CD4-positive, alpha-beta T cell (primary cell): Measurements from ENCODE around the gene SDK1. TPM values are rescaled to one million over a fixed set of nuclear protein-coding genes. Genes with fewer than 3 reads are reported as not detected.

ENCODE experiments used
- ATAC-seq: fragments of 200-7000 bp; cut with Tn5 transposase; one replicate; pipeline ENCODE4 v1.10.0; 2022; ENCODE audit warnings: mild to moderate bottlenecking; ENCODE audit not compliant: poor library complexity
- CTCF ChIA-PET: fragments of 350-600 bp; sonication (Branson Sonifier 250); formaldehyde crosslinking; loops from one replicate; lab custom pipeline; 2021; ENCODE audit warnings: antibody characterized with exemption, inconsistent platforms; lab: Charles Lee
- POLR2A ChIA-PET: fragments of 350-600 bp; sonication (Branson Sonifier 250); formaldehyde crosslinking; loops from one replicate; lab custom pipeline; 2021; ENCODE audit warnings: antibody characterized with exemption, inconsistent platforms; lab: Charles Lee
- DNase-seq, 14 experiments: peaks; one replicate each; pipeline ENCODE4 v3.0.0-alpha.2; 2013 to 2020; ENCODE audit warnings: mixed read lengths in 2 of 14
- H3K27ac ChIP-seq, 2 donors: one replicate each; pipeline versions ENCODE4 v1.5.1 to v1.7.0; 2013; ENCODE audit warnings: low read length in 2 of 2, low read depth in 1 of 2, mild to moderate bottlenecking in 1 of 2
- H3K27me3 ChIP-seq, 2 experiments: 1 replicate in 1 of 2; 2 replicates in 1 of 2; pipeline versions ENCODE4 v1.6.1 to v1.7.0; 2013; ENCODE audit warnings: low read length in 2 of 2, control low read depth in 1 of 2, mild to moderate bottlenecking in 1 of 2, moderate library complexity in 1 of 2; ENCODE audit not compliant: insufficient read depth in 2 of 2, control insufficient read depth in 1 of 2
- H3K36me3 ChIP-seq: one replicate; pipeline ENCODE4 v1.6.1; 2013; ENCODE audit warnings: low read length, control low read depth; ENCODE audit not compliant: insufficient read depth
- H3K4me1 ChIP-seq: one replicate; pipeline ENCODE4 v1.6.1; 2013; ENCODE audit warnings: low read length, control low read depth; ENCODE audit not compliant: insufficient read depth
- H3K4me3 ChIP-seq: one replicate; pipeline ENCODE4 v1.5.1; 2013; ENCODE audit warnings: mild to moderate bottlenecking, low read length, moderate library complexity
- H3K9me3 ChIP-seq, 2 experiments: 1 replicate in 1 of 2; 2 replicates in 1 of 2; pipeline versions ENCODE4 v1.6.1 to v1.7.0; 2013; ENCODE audit warnings: low read length in 2 of 2, mild to moderate bottlenecking in 2 of 2, control low read depth in 1 of 2, moderate library complexity in 1 of 2; ENCODE audit not compliant: control insufficient read depth in 1 of 2, insufficient read depth in 1 of 2
- H3K27ac Mint-ChIP-seq: one replicate; pipeline ENCODE4 v1.8.0; 2020; ENCODE audit warnings: mixed read lengths
- H3K27me3 Mint-ChIP-seq: one replicate; pipeline ENCODE4 v1.8.0; 2021; ENCODE audit warnings: mixed read lengths
- H3K36me3 Mint-ChIP-seq: one replicate; pipeline ENCODE4 v1.8.0; 2021; ENCODE audit warnings: low read depth, mixed read lengths
- H3K4me1 Mint-ChIP-seq: one replicate; pipeline ENCODE4 v1.8.0; 2021; ENCODE audit warnings: low read depth, mixed read lengths
- H3K4me3 Mint-ChIP-seq: one replicate; pipeline ENCODE4 v1.8.0; 2020; ENCODE audit warnings: mild to moderate bottlenecking, mixed read lengths
- H3K9me3 Mint-ChIP-seq: one replicate; pipeline ENCODE4 v1.8.0; 2020; ENCODE audit warnings: mixed read lengths
- intact Hi-C, 2 experiments: fragments of 100-400 bp; cut with DNase I in 1 of 2; cut with micrococcal nuclease in 1 of 2; formaldehyde crosslinking; loops; one replicate each; pipeline versions ENCODE4 v1.15.1 to v1.9.0; 2023 to 2025; cut with DNase I, micrococcal nuclease
- total RNA-seq, 174 experiments: library from RNA in 2 of 174; stranded (reverse) in 2 of 174; gene quantifications; one replicate each; pipeline ENCODE4 v1.2.3 and lab custom pipeline; 2021 to 2026
- TF ChIP-seq, protein P1 (sequence below): fragments of 200-600 bp; IDR thresholded peaks from one replicate; pipeline ENCODE4 v1.8.0; 2022; ENCODE audit warnings: antibody characterized with exemption, mild to moderate bottlenecking

The SDK1 gene
- total RNA-seq, 2 experiments from 2014 or later, result 1.1 to 1.3 TPM

DNA sequence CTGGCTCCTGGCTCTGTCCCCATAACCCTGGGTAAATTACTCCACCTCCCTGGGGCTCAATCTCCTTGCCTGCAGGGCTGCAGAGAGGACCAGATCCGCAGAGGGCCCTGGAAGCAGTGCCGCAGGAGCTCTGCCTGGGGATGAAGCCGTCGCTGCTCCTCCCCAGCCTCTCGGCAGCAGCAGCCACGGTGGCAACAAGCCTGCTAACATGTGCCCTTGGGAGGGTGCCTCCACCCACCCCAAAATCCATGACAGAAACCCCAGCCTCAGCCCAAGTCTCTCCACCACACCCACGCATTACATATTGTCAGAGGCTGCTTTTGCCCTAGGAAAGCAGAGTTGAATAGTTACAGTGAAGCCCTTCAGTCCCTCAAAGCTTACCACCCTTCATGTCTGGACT is 894.6 kb downstream of the SDK1 start:
- H3K36me3 Mint-ChIP-seq, result no peaks in the 10 kb centered on the region
- H3K9me3 Mint-ChIP-seq, result no peaks in the 10 kb centered on the region
- Histone ChIP-seq H3K36me3 (no peaks in the 10 kb centered on the region), H3K27me3 (no peaks in the 10 kb centered on the region), H3K27ac (no peak overlapping the region), H3K9me3 (peaks cover 0 to 9% of the 10 kb centered on the region in 2 experiments), H3K4me3 (no peak overlapping the region), H3K4me1 (no peaks in the 10 kb centered on the region)
- no peaks in the 10 kb centered on the region for H3K27me3 Mint-ChIP-seq
- ATAC-seq (no peak), DNase-seq (no peak)
- ChIA-PET CTCF (no interaction called here), POLR2A (no interaction called here)
- no peaks in the 10 kb centered on the region for H3K4me1 Mint-ChIP-seq
- TF ChIP-seq, protein P1, sequence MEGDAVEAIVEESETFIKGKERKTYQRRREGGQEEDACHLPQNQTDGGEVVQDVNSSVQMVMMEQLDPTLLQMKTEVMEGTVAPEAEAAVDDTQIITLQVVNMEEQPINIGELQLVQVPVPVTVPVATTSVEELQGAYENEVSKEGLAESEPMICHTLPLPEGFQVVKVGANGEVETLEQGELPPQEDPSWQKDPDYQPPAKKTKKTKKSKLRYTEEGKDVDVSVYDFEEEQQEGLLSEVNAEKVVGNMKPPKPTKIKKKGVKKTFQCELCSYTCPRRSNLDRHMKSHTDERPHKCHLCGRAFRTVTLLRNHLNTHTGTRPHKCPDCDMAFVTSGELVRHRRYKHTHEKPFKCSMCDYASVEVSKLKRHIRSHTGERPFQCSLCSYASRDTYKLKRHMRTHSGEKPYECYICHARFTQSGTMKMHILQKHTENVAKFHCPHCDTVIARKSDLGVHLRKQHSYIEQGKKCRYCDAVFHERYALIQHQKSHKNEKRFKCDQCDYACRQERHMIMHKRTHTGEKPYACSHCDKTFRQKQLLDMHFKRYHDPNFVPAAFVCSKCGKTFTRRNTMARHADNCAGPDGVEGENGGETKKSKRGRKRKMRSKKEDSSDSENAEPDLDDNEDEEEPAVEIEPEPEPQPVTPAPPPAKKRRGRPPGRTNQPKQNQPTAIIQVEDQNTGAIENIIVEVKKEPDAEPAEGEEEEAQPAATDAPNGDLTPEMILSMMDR, result no peak
- no peak overlapping the region for H3K4me3 Mint-ChIP-seq
- intact Hi-C loops, result no loop called here
- H3K27ac Mint-ChIP-seq, result no peak overlapping the region

DNA sequence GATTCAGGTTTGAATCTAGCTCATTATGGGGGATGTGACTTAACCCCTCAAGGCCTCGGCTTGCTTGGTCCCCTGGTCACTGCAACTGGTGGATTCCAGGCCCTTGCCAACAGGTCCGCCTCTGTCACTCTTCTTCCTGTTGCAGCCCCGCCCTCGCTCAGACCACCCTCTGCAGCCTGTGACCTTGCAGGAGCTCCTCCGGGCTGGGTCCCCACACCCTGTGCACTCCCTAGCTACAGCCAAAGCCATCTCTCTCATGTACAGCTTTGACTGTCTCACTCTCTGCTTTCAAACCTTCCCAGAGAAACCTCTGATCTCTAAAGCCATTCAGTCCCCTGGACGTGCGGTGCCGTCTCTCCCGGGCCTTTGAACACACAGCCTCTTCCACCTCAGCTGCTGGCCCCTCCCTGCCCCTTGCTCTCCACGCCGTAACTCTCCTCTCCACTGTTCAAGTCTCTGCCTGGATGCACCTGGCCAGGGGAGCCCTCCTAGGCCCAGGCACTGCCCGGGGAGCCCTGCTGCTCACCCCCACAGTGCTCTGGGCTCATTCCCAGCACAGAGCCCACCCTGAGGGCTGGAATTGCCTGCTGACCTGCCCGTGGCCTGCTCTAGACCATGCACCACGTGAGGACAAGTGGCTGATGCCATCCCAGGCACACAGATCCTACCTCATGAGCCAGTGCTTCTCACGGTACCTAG is 895.2 kb downstream of the SDK1 start:
- Histone ChIP-seq H3K27me3 (no peaks in the 10 kb centered on the region), H3K36me3 (no peaks in the 10 kb centered on the region), H3K4me3 (no peak overlapping the region), H3K27ac (no peak overlapping the region), H3K9me3 (peaks cover 0 to 5% of the 10 kb centered on the region in 2 experiments), H3K4me1 (no peaks in the 10 kb centered on the region)
- ChIA-PET POLR2A (no interaction called here), CTCF (no interaction called here)
- Mint-ChIP-seq H3K36me3 (no peaks in the 10 kb centered on the region), H3K27me3 (no peaks in the 10 kb centered on the region), H3K4me1 (no peaks in the 10 kb centered on the region), H3K27ac (no peak overlapping the region), H3K9me3 (no peaks in the 10 kb centered on the region), H3K4me3 (no peak overlapping the region)
- no peak for ATAC-seq
- TF ChIP-seq, protein P1, result no peak
- intact Hi-C loops, result no loop called here
- no peak for DNase-seq

DNA sequence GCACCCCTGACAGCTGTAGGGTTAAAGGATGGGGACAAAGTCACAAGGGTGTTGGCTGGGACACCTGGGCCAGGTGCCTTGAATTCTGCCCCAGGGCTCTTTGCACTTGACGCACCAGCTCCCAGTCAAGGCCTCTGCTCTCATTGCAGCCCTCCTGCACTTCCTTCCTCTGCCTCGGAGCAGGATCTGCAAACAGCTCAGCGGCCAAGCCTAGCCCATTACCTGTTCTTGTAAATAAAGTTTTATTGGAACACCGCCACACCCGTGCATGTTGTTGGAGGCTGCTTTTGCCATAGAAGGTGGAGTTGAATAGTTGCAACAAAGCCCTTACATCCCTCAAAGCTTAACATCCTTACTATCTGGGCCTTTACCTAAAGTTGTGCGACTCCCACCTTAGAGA is 897.2 kb downstream of the SDK1 start:
- Histone ChIP-seq H3K9me3 (peaks cover 0 to 5% of the 10 kb centered on the region in 2 experiments), H3K4me3 (no peak overlapping the region), H3K27ac (no peak overlapping the region), H3K4me1 (no peaks in the 10 kb centered on the region), H3K36me3 (no peaks in the 10 kb centered on the region), H3K27me3 (no peaks in the 10 kb centered on the region)
- DNase-seq (no peak), ATAC-seq (no peak)
- H3K4me3 Mint-ChIP-seq, result no peak overlapping the region
- H3K27ac Mint-ChIP-seq, result no peak overlapping the region
- no peaks in the 10 kb centered on the region for H3K27me3 Mint-ChIP-seq
- H3K4me1 Mint-ChIP-seq, result no peaks in the 10 kb centered on the region
- TF ChIP-seq, protein P1, result no peak
- intact Hi-C loops, result no loop called here
- ChIA-PET POLR2A (interaction anchor here (1.2 kb wide), 1 partner anchor 9 kb away, joined by 3 read pairs; no protein-coding TSS in a partner anchor), CTCF (interaction anchor here (0.7 kb wide), 1 partner anchor 891 kb away, joined by 3 read pairs; no protein-coding TSS in a partner anchor)
- no peaks in the 10 kb centered on the region for H3K9me3 Mint-ChIP-seq
- H3K36me3 Mint-ChIP-seq, result no peaks in the 10 kb centered on the region
